HCT116 (cell line): ENCODE results near the gene CDCA3. TPM values are rescaled to one million over a fixed set of nuclear protein-coding genes. Genes with fewer than 3 reads are reported as not detected.

ENCODE experiments used
- ATAC-seq: fragments of 200-7000 bp; cut with Tn5 transposase; 2 replicates; pipeline ENCODE4 v1.9.1; 2020; ENCODE audit warnings: mild to moderate bottlenecking, moderate library complexity
- Bru-seq: library from RNA; stranded (reverse); fragments of 400-500 nt; gene quantifications from one replicate; lab custom pipeline; 2021; lab: Mats Ljungman, UMichigan
- BruChase-seq, 2 experiments: library from RNA; stranded (reverse); fragments of 400-500 nt; gene quantifications; one replicate each; lab custom pipeline; 2021; lab: Mats Ljungman, UMichigan
- BruUV-seq: library from RNA; stranded (reverse); fragments of 400-500 nt; replicated peaks from 2 replicates; lab custom pipeline; 2021; lab: Mats Ljungman, UMichigan
- CTCF ChIA-PET: fragments of 300-600 bp; sonication (Branson Sonifier 250); formaldehyde crosslinking; loops from one replicate; lab custom pipeline; 2021; ENCODE audit warnings: antibody characterized with exemption; lab: Charles Lee
- POLR2A ChIA-PET: fragments of 300-600, 350-600 bp; sonication (Branson Sonifier 250); formaldehyde crosslinking; loops from one replicate; lab custom pipeline; 2021; ENCODE audit warnings: antibody characterized with exemption; lab: Charles Lee
- RAD21 ChIA-PET, 2 experiments: fragments of 300-600 bp; sonication (Branson Sonifier 250); formaldehyde crosslinking; loops; one replicate each; lab custom pipeline; 2023; ENCODE audit warnings: low total read pairs in 2 of 2; ENCODE audit not compliant: uncharacterized antibody in 2 of 2, unreplicated experiment in 2 of 2, low non-redundant PET in 1 of 2; lab: Charles Lee
- DNase-seq: peaks from one replicate; pipeline ENCODE4 v3.0.0-alpha.2; 2010; ENCODE audit warnings: low read depth, low spot score
- H2AFZ ChIP-seq: fragments of 200-600 bp; shearing (Covaris generic), sonication (generic); 2 replicates; pipeline ENCODE4 v1.6.1; 2017; ENCODE audit warnings: low read depth, mixed run types, mixed read lengths, antibody characterized with exemption, low read length; ENCODE audit not compliant: poor library complexity, severe bottlenecking
- H3K27ac ChIP-seq: 2 replicates; pipeline ENCODE4 v1.5.1; 2012; ENCODE audit warnings: low read depth, low read length
- H3K27me3 ChIP-seq: fragments of 200-600 bp; sonication (generic); 2 replicates; pipeline ENCODE4 v1.6.1; 2016; ENCODE audit warnings: mixed run types, low read length, mixed read lengths; ENCODE audit not compliant: insufficient read depth
- H3K36me3 ChIP-seq, 2 experiments: fragments of 200-500 bp in 1 of 2; fragments of 200-600 bp in 1 of 2; sonication (Bioruptor generic) in 1 of 2; sonication (generic) in 1 of 2; 2 replicates each; pipeline versions ENCODE4 v1.5.1 to v1.6.1; 2014 to 2016; ENCODE audit warnings: low read length in 2 of 2, inconsistent platforms in 1 of 2, mixed read lengths in 1 of 2, mixed run types in 1 of 2; ENCODE audit not compliant: insufficient read depth in 2 of 2, control insufficient read depth in 1 of 2
- H3K4me1 ChIP-seq, 2 experiments: fragments of 200-600 bp in 1 of 2; sonication (generic) in 1 of 2; 2 replicates each; pipeline versions ENCODE4 v1.5.1 to v1.6.1; 2012 to 2017; ENCODE audit warnings: low read length in 2 of 2, inconsistent platforms in 1 of 2, mild to moderate bottlenecking in 1 of 2, mixed read lengths in 1 of 2, mixed run types in 1 of 2, moderate library complexity in 1 of 2; ENCODE audit not compliant: insufficient read depth in 2 of 2, control insufficient read depth in 1 of 2
- H3K4me2 ChIP-seq: fragments of 200-600 bp; sonication (generic); 2 replicates; pipeline ENCODE4 v1.6.1; 2017; ENCODE audit warnings: mixed run types, low read length, mixed read lengths
- H3K4me3 ChIP-seq, 2 experiments: fragments of 200-600 bp in 1 of 2; sonication (generic) in 1 of 2; replicated peaks in 1 of 2; 2 replicates each; pipeline ENCODE4 v1.5.1; 2011 to 2016; ENCODE audit warnings: low read length in 2 of 2, control low read depth in 1 of 2, low read depth in 1 of 2, mild to moderate bottlenecking in 1 of 2, mixed read lengths in 1 of 2, mixed run types in 1 of 2
- H3K79me2 ChIP-seq: fragments of 200-600 bp; sonication (generic); 2 replicates; pipeline ENCODE4 v1.6.1; 2017; ENCODE audit warnings: mild to moderate bottlenecking, mixed run types, low read length, moderate library complexity, mixed read lengths; ENCODE audit not compliant: insufficient read depth
- H3K9ac ChIP-seq: fragments of 200-600 bp; sonication (generic); 2 replicates; pipeline ENCODE4 v1.6.1; 2016; ENCODE audit warnings: low read length, mixed read lengths
- H3K9me2 ChIP-seq: fragments of 200-600 bp; sonication (generic), shearing (Covaris generic); 2 replicates; pipeline ENCODE4 v1.6.1; 2017; ENCODE audit warnings: mixed run types, mild to moderate bottlenecking, moderate library complexity; ENCODE audit not compliant: insufficient read depth
- H3K9me3 ChIP-seq, 2 experiments: fragments of 200-500 bp in 1 of 2; fragments of 200-600 bp in 1 of 2; sonication (Bioruptor generic) in 1 of 2; sonication (generic) in 1 of 2; 2 replicates each; pipeline ENCODE4 v1.6.1; 2014 to 2017; ENCODE audit warnings: low read length in 2 of 2, mixed read lengths in 2 of 2, inconsistent platforms in 1 of 2, low read depth in 1 of 2, mild to moderate bottlenecking in 1 of 2, mixed run types in 1 of 2, moderate library complexity in 1 of 2; ENCODE audit not compliant: control insufficient read depth in 1 of 2, insufficient read depth in 1 of 2
- H4K20me1 ChIP-seq: fragments of 200-600 bp; sonication (generic), shearing (Covaris generic); 2 replicates; pipeline ENCODE4 v1.6.1; 2017; ENCODE audit warnings: mixed run types, mild to moderate bottlenecking, moderate library complexity; ENCODE audit not compliant: insufficient read depth
- CBX3 ChIP-seq: IDR thresholded peaks from 2 replicates; pipeline ENCODE4 v1.6.1; 2012; ENCODE audit warnings: low read depth
- CEBPB ChIP-seq: IDR thresholded peaks from 2 replicates; pipeline ENCODE4 v1.6.1; 2012; ENCODE audit warnings: low read depth
- ELF1 ChIP-seq: IDR thresholded peaks from 2 replicates; pipeline ENCODE4 v1.6.1; 2012; ENCODE audit warnings: low read depth, borderline replicate concordance
- EZH2phosphoT487 ChIP-seq: fragments of 200-600 bp; IDR thresholded peaks from 2 replicates; pipeline ENCODE4 v1.6.1; 2018; ENCODE audit warnings: antibody characterized with exemption, borderline replicate concordance
- FOSL1 ChIP-seq: IDR thresholded peaks from 2 replicates; pipeline ENCODE4 v1.6.1; 2012; ENCODE audit warnings: low read depth
- POLR2A ChIP-seq: IDR thresholded peaks from 2 replicates; pipeline ENCODE4 v1.7.0; 2011; ENCODE audit warnings: borderline replicate concordance; ENCODE audit not compliant: insufficient read depth, insufficient read length; ENCODE audit errors: extremely low read depth
- POLR2AphosphoS5 ChIP-seq: IDR thresholded peaks from 2 replicates; pipeline ENCODE4 v1.6.1; 2011; ENCODE audit warnings: mild to moderate bottlenecking, low read depth, low read length, moderate library complexity
- RAD21 ChIP-seq: IDR thresholded peaks from 2 replicates; pipeline ENCODE4 v1.6.1; 2012; ENCODE audit warnings: low read depth, mild to moderate bottlenecking
- SIN3A ChIP-seq: IDR thresholded peaks from 2 replicates; pipeline ENCODE4 v1.6.1; 2012; ENCODE audit warnings: low read depth
- intact Hi-C: fragments of 100-400 bp; cut with micrococcal nuclease; formaldehyde crosslinking; loops from 2 replicates; pipeline ENCODE4 v1.10.0; 2022
- long read RNA-seq: library from polyadenylated mRNA; unstranded; transcript quantifications from one replicate; pipeline ENCODE4 v2.0.0, GENCODE V29; 2021; ENCODE audit not compliant: unreplicated experiment
- polyA plus RNA-seq: library from polyadenylated mRNA; unstranded; fragments of >200 nt; gene quantifications from 2 replicates; pipeline ENCODE4 v1.2.1, GENCODE V29; 2012; ENCODE audit warnings: missing spikeins
- total RNA-seq: library from RNA; stranded (reverse); gene quantifications from one replicate; pipeline ENCODE4 v1.2.1, GENCODE V29; 2021; ENCODE audit not compliant: unreplicated experiment

The CDCA3 gene
- 63.0 TPM for total RNA-seq
- polyA plus RNA-seq, result 72.5 and 92.7 TPM in 2 replicates
- Bru-seq, nascent RNA, result percentile 81 among the genes with signal in this experiment
- BruChase-seq, experiment 1, labeled RNA remaining after a 6-hour chase, result percentile 79 among the genes with signal in this experiment
- BruChase-seq, experiment 2, labeled RNA remaining after a 2-hour chase, result percentile 82 among the genes with signal in this experiment
- long read RNA-seq, transcript CDCA3-207 (6 exons, 1,943 nt), result major isoform, 23 of 54 reads
- long read RNA-seq, partial matches to known transcripts, result 4 of 54 reads
- long read RNA-seq, other reads (novel, unspliced or antisense), result 20 of 54 reads

DNA sequence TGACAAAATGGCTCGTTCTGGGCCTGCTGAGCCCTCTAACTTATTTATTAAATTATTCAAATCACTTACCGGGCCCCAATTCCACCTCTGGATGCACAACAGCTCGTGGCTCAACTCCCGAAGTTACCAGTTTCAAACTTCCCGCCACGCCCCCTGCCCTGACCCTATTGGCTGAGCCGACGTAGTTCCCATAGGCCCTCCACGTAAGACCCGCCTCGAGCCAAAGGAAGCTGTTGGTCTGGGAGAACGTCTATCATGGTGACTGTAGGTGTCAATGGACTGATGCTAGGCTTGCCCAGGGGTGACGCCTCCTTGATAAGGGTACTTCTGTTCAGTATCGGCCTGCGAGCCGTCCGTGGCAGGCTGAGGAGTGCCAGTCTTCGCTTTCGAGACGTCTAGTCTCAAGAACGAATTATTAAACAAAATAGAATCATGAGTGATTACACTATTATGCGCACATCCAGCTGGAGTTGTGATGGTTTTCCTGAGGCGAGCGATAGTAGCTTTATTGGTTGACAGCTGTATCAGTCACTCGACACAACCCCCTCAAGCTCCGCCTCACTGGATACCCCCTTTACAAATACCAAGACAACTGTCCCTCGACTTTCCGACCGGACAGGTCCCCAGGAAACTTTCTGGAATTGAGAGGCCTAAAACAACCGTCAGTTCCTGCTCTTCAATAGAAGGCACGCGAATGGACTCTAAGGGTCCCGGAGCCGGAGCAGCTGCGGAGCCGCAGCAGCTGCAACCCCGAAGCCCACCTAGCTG lies at the start of gene CDCA3:
CDCA3 (minus strand) TSS at position 134 of the 768 bp plus-strand sequence. CDS start 334 bp downstream, outside the sequence.
- Histone ChIP-seq H4K20me1 (no peaks in the 10 kb centered on the region), H3K27ac (peak within 1 kb of the TSS; percentile 77), H3K79me2 (peaks cover 49% of the 10 kb centered on the region), H3K9ac (peak within 1 kb of the TSS; percentile 89), H3K4me3 (peak within 1 kb of the TSS; percentile 67 to 94), H3K9me3 (no peaks in the 10 kb centered on the region)
- CTCF ChIA-PET, result interaction anchor here (1.0 to 3.4 kb wide), 10 partner anchors 17 to 128 kb away, joined by 3 to 38 read pairs (median 9); partner anchors contain the start of genes COPS7A, MLF2, P3H3 and SPSB2
- TF ChIP-seq POLR2AphosphoS5 (peak; percentile 87), POLR2A (peak; percentile 94), ELF1 (no peak)
- TF ChIP-seq, all 23 proteins: peak for 2
- DNase-seq (peak; percentile 98), ATAC-seq (peak; percentile 71)
- H3K27me3 ChIP-seq, result no peaks in the 10 kb centered on the region
- no TSS peak for BruUV-seq
- H3K36me3 ChIP-seq, result peaks cover 28 to 48% of the 10 kb centered on the region in 2 experiments; a peak in 3 of 4 replicates
- intact Hi-C loops, result loop anchor here (5.0 kb wide), 1 partner anchor 244 kb away; the partner anchor contains the start of gene CHD4
- H2AFZ ChIP-seq, result peak within 1 kb of the TSS; percentile 85
- ChIA-PET POLR2A (interaction anchor here (0.9 to 8.9 kb wide), 16 partner anchors 11 to 317 kb away, joined by 3 to 186 read pairs (median 10); partner anchors contain the start of genes C12orf57, COPS7A, GAPDH and GNB3), RAD21 (interaction anchor here (0.6 to 1.5 kb wide), 3 partner anchors 22 to 162 kb away, joined by 3 to 5 read pairs (median 4); partner anchors contain the start of genes SPSB2 (in 1 of the 2) and ZNF384 (in 1 of the 2))
- H3K4me2 ChIP-seq, result peak within 1 kb of the TSS; percentile 100
- H3K9me2 ChIP-seq, result no peaks in the 10 kb centered on the region
- H3K4me1 ChIP-seq, result peaks cover 15 to 31% of the 10 kb centered on the region in 2 experiments

DNA sequence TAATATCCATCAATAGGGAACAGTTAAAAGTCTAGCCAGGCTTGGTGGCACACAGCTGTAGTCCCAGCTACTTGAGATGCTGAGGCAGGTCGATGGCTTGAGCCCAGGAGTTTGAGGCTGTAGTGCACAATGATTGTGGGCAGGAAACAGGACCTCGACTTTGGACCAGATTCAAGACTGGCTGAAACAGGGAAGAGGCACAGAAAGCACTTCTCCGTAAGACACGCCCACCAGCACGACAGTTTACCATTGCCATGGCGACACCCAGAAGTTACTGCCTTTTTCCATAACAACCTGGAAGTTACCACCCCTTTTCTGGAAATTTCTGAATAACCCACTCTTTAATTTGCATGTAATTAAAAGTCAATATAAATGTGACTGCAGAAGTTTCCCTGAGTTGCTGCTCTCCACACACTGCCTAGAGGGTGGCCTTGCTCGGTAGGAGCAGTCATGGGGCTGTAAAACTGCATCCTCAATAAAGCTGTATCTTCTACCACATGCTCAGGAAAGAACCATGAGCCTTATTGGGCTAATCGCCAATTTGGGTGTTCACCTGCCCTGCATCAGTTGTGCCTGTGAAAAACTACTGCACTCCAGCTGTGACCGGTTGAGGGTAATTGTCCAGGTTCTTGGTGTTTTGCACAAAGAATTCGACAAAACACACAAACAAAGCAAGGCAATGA lies 48.9 kb upstream of the CDCA3 start:
- RAD21 ChIA-PET, result no interaction called here
- no peak overlapping the region for H3K9ac ChIP-seq
- POLR2A ChIA-PET, result no interaction called here
- intact Hi-C loops, result no loop called here
- DNase-seq, result no peak
- H2AFZ ChIP-seq, result no peak overlapping the region
- no peaks in the 10 kb centered on the region for H3K36me3 ChIP-seq
- H3K9me3 ChIP-seq, result no peaks in the 10 kb centered on the region
- no TSS peak for BruUV-seq
- no peak for ATAC-seq
- H3K79me2 ChIP-seq, result no peaks in the 10 kb centered on the region
- no peaks in the 10 kb centered on the region for H3K27me3 ChIP-seq
- TF ChIP-seq POLR2A, result no peak
- no peak for TF ChIP-seq CEBPB
- no peak for TF ChIP-seq FOSL1
- TF ChIP-seq CBX3, result no peak
- TF ChIP-seq EZH2phosphoT487, result no peak
- TF ChIP-seq POLR2AphosphoS5, result no peak
- no peak for TF ChIP-seq SIN3A
- no peak for TF ChIP-seq RAD21
- H3K27ac ChIP-seq, result no peak overlapping the region
- H3K4me2 ChIP-seq, result 0 out of 2 replicates have a peak overlapping the region, but pooled peaks have one; percentile 8
- no peaks in the 10 kb centered on the region for H3K9me2 ChIP-seq
- CTCF ChIA-PET, result interaction anchor here (1.1 kb wide), 1 partner anchor 28 kb away, joined by 3 read pairs; no protein-coding TSS in a partner anchor
- H3K4me1 ChIP-seq, result peaks cover 8 to 24% of the 10 kb centered on the region in 2 experiments
- no peaks in the 10 kb centered on the region for H4K20me1 ChIP-seq
- H3K4me3 ChIP-seq, result no peak overlapping the region
